ENCODE data around the gene WDR91. TPM values are rescaled to one million over a fixed set of nuclear protein-coding genes. Genes with fewer than 3 reads are reported as not detected.

The WDR91 gene
- total RNA-seq: 9.3 TPM

GRCh38 chr7:135211179-135211945 lies at the start of gene WDR91:
Gene WDR91 (minus strand): TSS chr7:135211526. CDS start chr7:135211502, 24 bp downstream.
- peak; percentile 98 for DNase-seq (ENCODE audit: low spot score)
- ATAC-seq: peak; percentile 93

GRCh38 chr7:135260470-135260869 lies 49.1 kb upstream of the WDR91 start:
- no peak for ATAC-seq
- DNase-seq (ENCODE audit: low spot score): no peak

GRCh38 chr7:135259702-135260101 lies 48.4 kb upstream of the WDR91 start:
- ATAC-seq (no peak), DNase-seq (ENCODE audit: low spot score) (no peak)

- DNase-seq (ENCODE audit: low spot score) (no peak), ATAC-seq (no peak)
Measured at GRCh38 chr7:135258585-135258984, 47.3 kb upstream of the WDR91 start.

- ATAC-seq (peak; percentile 60), DNase-seq (ENCODE audit: low spot score) (no peak)
Measured at GRCh38 chr7:135257790-135258189, 46.5 kb upstream of the WDR91 start.

GRCh38 chr7:135253851-135254771 lies 42.8 kb upstream of the WDR91 start:
- no peak for DNase-seq (ENCODE audit: low spot score)
- peak; percentile 66 for ATAC-seq

DNA sequence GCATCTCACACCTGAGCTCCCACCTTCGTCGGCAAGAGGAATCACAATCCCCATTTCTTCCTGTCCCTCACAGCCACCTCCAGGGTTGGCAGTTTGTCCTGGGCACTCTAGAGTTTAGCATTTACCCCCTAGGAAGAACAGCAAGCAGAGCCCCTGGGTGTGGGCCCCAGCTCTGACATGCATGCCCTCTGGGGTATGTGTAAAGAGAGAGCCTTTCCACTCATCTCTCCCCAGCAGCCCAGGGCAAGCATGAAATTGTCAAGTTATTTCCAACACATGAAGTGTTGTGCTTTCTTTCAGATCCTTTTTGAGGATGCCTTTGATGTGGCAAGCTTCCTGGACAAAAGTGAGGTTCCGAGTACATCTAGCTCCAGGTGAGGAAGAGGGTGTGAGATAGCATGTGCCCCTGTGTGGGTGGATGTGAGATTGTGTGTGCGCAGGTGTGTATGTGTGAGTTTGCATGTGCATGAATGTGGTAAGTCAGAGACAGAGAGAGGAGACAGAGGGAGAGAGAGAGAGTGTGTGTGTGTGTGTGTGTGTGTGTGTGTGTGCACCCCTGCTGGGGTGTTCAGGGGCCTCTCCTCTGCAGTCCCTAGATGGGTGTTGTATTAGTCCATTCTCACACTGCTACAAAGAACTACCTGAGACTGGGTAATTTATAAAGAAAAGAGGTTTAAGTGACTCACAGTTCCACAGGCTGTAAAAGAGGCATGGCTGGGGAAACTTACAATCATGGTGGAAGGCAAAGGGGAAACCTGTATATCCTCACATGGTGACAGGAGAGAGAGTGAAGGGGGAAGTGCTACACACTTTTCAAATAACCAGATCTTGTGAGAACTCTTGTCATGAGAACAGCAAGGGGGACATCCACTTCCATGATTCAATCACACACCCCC lies 40.4 kb upstream of the WDR91 start:
- no peak for DNase-seq (ENCODE audit: low spot score)
- ATAC-seq: no peak

GRCh38 chr7:135248546-135248945 lies 37.2 kb upstream of the WDR91 start:
- DNase-seq (ENCODE audit: low spot score): peak; percentile 35
- no peak for ATAC-seq

GRCh38 chr7:135247746-135248471 lies 36.6 kb upstream of the WDR91 start:
- DNase-seq (ENCODE audit: low spot score) (peak; percentile 12), ATAC-seq (no peak)

DNA sequence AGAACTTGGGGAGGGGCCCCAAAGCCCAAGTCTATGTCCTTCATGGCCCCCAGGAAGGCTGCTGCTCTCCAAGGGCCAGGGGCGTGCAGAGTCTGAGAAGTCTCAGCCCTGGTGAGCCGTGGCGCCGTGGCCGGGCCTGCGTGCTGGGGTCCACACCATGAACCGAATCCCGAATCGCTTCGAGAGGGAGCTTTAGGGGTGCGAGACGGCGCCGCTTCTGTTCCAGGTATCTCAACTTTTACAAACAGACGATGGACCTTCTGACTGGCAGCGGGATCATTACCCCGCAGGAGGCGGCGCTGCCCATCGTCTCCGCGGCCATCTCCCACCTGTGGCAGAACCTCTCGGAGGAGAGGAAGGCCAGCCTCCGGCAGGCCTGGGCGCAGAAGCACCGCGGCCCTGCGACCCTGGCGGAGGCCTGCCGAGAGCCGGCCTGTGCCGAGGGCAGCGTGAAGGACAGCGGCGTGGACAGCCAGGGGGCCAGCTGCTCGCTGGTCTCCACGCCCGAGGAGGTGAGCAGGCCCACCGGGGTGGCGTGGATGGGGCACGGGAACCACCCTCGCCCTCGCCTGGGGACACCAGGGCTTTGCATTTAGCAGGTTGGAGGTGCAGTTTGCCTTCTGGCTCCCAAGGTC lies 35.0 kb upstream of the WDR91 start:
- peak; percentile 32 for DNase-seq (ENCODE audit: low spot score)
- ATAC-seq: no peak

DNA sequence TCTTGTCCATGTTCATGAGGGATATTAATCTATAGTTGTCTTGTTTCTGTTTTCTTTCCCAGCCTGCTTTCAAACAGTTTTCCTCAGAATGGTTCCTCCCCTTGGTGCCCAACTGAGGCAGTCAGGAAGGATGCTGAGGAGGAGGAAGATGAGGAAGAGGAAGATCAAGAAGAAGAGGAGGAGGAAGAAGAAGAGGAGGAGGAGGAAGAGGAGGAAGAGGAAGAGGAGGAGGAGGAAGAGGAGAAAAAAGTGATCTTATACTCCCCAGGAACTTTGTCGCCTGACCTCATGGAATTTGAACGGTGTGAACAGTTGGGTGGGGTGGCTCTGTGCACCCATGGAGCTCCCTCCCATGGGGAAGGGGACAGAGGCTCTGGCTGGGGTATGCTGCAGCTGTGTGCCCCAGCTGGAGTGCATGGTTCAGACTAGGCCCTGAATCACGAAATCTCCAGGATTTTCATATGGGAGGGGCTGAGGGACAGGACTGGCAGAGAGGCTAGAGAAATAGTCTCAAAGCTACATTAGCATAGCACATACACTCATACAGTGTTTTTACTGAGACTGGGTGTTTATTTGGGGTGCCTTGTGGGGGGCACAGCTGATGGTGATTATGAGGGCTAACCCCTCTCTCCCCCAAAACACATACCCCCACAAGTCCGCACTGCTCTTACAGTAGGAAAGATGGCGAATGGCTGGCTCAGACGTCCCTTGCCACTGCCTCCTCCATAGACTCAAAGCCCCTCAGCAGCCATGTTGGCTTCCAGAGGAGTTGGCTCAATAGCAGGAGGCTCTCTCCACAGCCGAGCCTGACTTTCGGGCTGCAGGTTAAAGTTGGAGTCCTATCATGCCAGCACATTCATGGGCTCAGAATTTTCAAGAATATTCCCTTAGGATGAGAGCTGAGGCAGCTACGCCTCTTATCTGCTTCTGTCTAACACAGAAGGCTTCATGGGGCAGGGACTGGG lies 34.2 kb upstream of the WDR91 start:
- ATAC-seq (no peak), DNase-seq (ENCODE audit: low spot score) (peak; percentile 22)

- ATAC-seq: no peak
- DNase-seq (ENCODE audit: low spot score): no peak
Measured at GRCh38 chr7:135242096-135242684, 30.9 kb upstream of the WDR91 start.

DNA sequence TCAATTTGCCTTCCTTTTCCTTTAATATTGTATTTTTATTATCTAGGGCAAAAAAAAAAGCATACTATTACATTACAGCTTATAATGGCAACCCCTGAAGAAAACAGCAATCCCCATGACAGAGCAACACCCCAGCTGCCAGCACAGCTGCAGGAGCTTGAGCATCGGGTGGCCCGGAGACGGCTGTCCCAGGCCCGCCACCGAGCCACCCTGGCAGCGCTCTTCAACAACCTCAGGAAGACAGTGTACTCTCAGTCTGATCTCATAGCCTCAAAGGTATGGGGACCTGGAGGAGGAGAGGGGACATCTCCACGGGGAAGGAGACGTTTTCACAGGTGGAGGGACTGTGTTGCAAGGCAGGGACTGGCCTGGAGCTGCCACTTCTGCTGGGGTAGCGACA lies 29.1 kb upstream of the WDR91 start:
- DNase-seq (ENCODE audit: low spot score) (peak; percentile 36), ATAC-seq (no peak)

GRCh38 chr7:135239263-135239662 lies 27.9 kb upstream of the WDR91 start:
- no peak for ATAC-seq
- DNase-seq (ENCODE audit: low spot score): peak; percentile 16

DNA sequence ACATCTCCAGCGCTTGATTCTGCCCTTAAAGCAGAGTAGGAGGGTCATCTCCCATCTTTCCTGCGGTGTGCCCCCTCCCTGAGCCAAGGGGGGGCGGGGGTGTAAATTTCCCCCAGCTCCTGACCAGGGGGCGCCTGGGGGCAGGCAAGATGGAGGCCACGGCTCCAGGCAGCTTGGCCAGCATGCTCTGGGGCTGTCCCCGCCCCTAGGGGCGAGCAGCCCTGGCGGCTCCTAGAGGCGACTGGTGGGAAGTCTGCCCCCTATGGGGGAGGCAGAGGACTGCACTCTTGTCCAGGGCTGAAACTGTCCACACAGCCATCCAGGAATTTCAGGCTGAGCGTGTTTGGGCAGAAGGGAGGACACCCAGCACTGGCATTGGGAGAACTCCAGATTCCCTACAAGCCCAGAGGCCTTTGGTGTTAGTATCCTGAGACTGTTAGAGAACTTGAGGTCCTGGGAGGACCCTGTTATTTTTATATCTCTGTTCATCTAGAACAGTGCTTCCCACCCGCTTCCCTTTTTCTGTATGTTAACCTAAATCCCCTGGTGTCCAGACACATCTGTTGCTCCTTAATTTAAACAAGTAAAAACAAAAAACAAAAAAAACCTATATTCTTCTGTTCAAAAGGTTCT lies 26.9 kb upstream of the WDR91 start:
- no peak for ATAC-seq
- peak; percentile 29 for DNase-seq (ENCODE audit: low spot score)

DNA sequence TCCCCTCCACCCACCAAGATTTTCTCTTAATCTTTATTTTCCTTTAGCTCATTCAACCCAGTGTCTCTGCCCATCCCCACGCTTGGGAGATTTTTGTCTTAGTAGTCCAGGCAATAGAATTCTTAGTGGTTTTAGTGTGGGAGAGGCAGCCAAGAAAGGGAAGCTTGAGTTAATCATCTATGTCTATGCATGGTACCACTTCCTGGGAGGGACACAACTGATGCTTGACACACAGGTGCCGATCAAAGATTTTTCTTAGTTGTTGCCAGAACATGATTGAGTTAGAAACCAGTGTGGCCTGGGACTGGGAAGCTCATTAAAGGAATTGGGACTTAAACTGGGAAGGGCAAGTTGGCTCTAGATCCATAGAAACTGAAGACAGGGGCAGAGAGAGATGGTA lies 25.4 kb upstream of the WDR91 start:
- ATAC-seq: no peak

DNA sequence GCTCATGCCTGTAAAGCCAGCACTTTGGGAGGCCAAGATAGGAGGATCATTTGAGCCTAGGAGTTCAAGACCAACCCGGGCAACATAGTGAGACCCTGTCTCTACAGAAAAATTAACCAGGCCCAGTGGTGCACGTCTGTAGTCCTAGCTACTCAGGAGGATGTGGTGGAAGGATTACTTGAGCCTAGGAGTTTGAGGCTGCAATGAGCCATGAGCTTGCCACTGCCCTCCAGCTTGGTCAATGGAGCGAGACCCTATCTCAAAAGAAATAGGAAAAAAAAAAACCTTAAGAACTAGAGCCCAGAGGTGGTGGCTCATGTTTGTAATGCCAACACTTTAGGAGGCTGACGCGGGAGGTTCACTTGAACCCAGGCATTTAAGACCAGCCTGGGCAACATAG lies 24.5 kb upstream of the WDR91 start:
- DNase-seq (ENCODE audit: low spot score): no peak
- ATAC-seq: no peak

More for the DNA sequence above, 25.4 kb upstream of the WDR91 start:
- DNase-seq (ENCODE audit: low spot score): no peak

GRCh38 chr7:135234727-135235126 lies 23.4 kb upstream of the WDR91 start:
- ATAC-seq: no peak
- no peak for DNase-seq (ENCODE audit: low spot score)
